ENCODE results near the gene SHROOM1. TPM values are rescaled to one million over a fixed set of nuclear protein-coding genes. Genes with fewer than 3 reads are reported as not detected.
A peak's percentile ranks its signal among the peaks of the same experiment; 100 is the strongest.

Gene SHROOM1
- total and polyA plus RNA-seq, 8 donors = 5.3 to 264 (median 23.2) TPM

DNA sequence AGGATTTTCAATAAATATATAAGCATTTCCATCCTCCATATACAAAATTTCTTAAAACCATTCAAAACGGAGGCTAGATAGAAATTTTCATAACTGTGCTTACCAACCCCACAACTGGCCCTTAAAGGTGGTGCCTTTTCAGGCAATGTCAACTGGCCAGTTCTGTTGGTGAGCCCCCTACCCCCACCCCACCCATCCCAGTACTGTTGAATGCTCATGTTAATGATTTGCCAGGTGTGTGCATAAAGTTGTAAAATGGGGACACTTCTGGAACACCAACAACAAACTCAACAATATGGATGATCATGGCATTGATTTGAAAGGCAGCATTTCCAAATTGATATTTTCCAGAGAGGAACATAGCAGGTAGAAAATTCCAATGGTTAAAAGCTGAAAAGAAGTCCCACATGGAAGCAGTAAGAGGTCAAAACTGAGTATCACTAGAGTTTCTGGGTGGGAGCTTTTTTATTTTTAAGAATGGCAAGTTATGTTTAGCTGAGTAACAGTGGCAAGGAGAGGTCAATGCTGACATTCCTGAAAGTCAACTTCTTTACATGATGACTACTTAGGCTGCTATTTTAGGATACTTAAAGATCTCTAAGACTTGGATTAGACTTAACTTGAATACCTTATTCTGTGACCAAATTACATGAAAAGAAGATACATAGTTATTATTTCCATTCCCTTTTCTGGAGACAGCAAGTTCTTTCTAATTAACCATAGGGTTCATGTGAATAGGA lies 45.7 kb upstream of the SHROOM1 start:
- Histone ChIP-seq H3K4me1 (peaks cover 15 to 47% (median 26%) of the 10 kb centered on the region in 4 donors), H3K27me3 (no peaks in the 10 kb centered on the region), H3K4me3 (no peak overlapping the region), H3K9me3 (no peaks in the 10 kb centered on the region), H3K27ac (peak overlapping the region in 1 of 5 donors; percentile 7), H3K36me3 (peaks cover 12 to 76% (median 71%) of the 10 kb centered on the region in 4 donors)
- 78 to 96% (median 84%) methylated on average over 1 of the region's 1 CpG for WGBS, 5 donors
- no peak for TF ChIP-seq EP300 (IDR thresholded peaks at IDR 0.05)
- TF ChIP-seq CTCF (IDR thresholded peaks at IDR 0.05) = no peak
- TF ChIP-seq POLR2A (IDR thresholded peaks at IDR 0.05) = no peak
- no peak for TF ChIP-seq POLR2AphosphoS5 (IDR thresholded peaks at IDR 0.05)
- intact Hi-C loops (cut with DNase I; ENCODE audit: low total_unique reads) = no loop called here
- no peak for DNase-seq

DNA sequence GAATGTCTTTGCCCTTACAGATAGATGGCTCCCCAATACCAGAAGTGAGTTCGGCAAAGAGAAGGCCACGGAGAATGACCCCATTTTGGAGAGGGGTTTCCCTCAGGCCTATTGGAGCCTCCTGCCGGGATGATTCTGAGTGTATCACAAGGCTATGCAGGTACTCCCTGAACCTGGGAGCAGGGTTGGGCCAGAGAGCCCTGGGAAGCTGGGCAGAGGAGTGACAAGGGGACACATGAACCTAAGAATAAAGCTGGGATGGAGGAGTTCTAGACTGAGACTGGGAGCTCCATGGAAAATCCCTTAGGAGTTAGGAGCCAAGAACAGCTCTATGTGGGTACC lies 43.5 kb upstream of the SHROOM1 start:
- Histone ChIP-seq H3K27me3 (no peaks in the 10 kb centered on the region), H3K4me3 (no peak overlapping the region), H3K9me3 (no peaks in the 10 kb centered on the region), H3K36me3 (peaks cover 10 to 75% (median 69%) of the 10 kb centered on the region in 4 donors), H3K4me1 (peaks cover 15 to 47% (median 29%) of the 10 kb centered on the region in 4 donors), H3K27ac (peak overlapping the region; percentile 3 to 69 (median 60))
- no peak for DNase-seq
- no peak for TF ChIP-seq POLR2A (IDR thresholded peaks at IDR 0.05)
- no peak for TF ChIP-seq CTCF (IDR thresholded peaks at IDR 0.05)
- no peak for TF ChIP-seq POLR2AphosphoS5 (IDR thresholded peaks at IDR 0.05)
- TF ChIP-seq EP300 (IDR thresholded peaks at IDR 0.05) = no peak
- intact Hi-C loops (cut with DNase I; ENCODE audit: low total_unique reads) = no loop called here
- WGBS, 5 donors = 90 to 96% (median 93%) methylated on average over 3 of the region's 3 CpGs

DNA sequence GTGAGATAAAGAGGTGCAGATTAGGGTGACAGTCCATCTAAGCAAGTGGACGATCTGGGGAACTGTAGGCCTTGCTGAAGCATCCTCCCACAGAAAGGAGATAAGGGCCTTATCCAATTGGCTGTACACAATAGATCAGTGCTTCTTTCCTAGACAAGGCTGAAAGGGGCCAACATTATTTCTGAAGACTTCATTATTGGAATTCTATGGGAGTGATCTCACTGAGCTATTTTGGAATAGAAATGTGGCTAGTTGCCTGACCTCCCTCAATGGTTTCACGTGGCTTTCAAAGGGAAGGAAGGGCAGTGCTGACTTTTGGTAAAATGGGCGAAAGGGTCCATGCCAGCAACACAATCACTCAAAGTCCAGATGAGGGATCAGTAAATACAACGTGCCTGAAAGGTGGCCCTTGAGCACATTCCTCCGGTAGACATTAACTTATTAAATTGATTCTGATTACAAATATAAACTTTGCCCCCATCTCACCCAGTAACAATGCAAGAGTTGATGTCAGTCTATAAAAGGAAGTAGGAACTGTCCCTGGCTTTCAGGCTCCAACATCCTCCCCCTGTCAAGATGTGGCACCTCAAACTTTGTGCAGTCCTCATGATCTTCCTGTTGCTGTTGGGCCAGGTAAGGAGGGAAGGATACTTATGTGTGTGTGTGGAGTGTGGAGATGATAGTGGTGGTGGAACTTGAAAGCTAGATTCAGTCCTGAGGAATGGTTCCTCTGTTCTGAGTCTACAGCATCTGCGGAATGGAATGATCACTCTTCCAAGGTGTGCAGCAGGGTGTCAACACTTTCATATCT lies 42.9 kb upstream of the SHROOM1 start, which contains the start of gene LEAP2:
Gene LEAP2 (plus strand): TSS at position 550 of the 811 bp plus-strand sequence. CDS start 27 bp downstream, at position 577.
- peak within 1 kb of the TSS; percentile 3 to 69 (median 60) for H3K27ac ChIP-seq
- DNase-seq = peak; percentile 39 to 75
- WGBS, 5 donors = 35 to 53% (median 45%) methylated on average over 6 of the region's 6 CpGs
- no peaks in the 10 kb centered on the region for H3K9me3 ChIP-seq
- no peak for TF ChIP-seq CTCF (IDR thresholded peaks at IDR 0.05)
- TF ChIP-seq POLR2AphosphoS5 (IDR thresholded peaks at IDR 0.05) = peak in 1 of 3 donors; percentile 58
- TF ChIP-seq POLR2A (IDR thresholded peaks at IDR 0.05) = no peak
- intact Hi-C loops (cut with DNase I; ENCODE audit: low total_unique reads) = no loop called here
- H3K4me3 ChIP-seq = no peak within 1 kb of the TSS
- H3K36me3 ChIP-seq = peaks cover 12 to 75% (median 70%) of the 10 kb centered on the region in 4 donors
- H3K27me3 ChIP-seq = no peaks in the 10 kb centered on the region
- H3K4me1 ChIP-seq = peaks cover 15 to 46% (median 31%) of the 10 kb centered on the region in 4 donors

- peaks cover 16 to 75% (median 70%) of the 10 kb centered on the region in 4 donors for H3K36me3 ChIP-seq
- no peak for TF ChIP-seq POLR2AphosphoS5 (IDR thresholded peaks at IDR 0.05)
- TF ChIP-seq EP300 (IDR thresholded peaks at IDR 0.05) = no peak
- no peak for TF ChIP-seq CTCF (IDR thresholded peaks at IDR 0.05)
- TF ChIP-seq POLR2A (IDR thresholded peaks at IDR 0.05) = no peak
- intact Hi-C loops (cut with DNase I; ENCODE audit: low total_unique reads) = no loop called here
- H3K27me3 ChIP-seq = no peaks in the 10 kb centered on the region
- peaks cover 14 to 46% (median 33%) of the 10 kb centered on the region in 4 donors for H3K4me1 ChIP-seq
- H3K27ac ChIP-seq = peak overlapping the region in 4 of 5 donors; percentile 16 to 69 (median 62)
- no peaks in the 10 kb centered on the region for H3K9me3 ChIP-seq
- no peak overlapping the region for H3K4me3 ChIP-seq
- no peak for DNase-seq
- 88 to 100% (median 91%) methylated on average over 1 of the region's 1 CpG for WGBS, 5 donors
Observed at GRCh38 chr5:132872788-132873118, 42.3 kb upstream of the SHROOM1 start.

Data from stomach (tissue), 9 donors.